Measurements from ENCODE around the gene C2CD2.

- TF ChIP-seq CTCF (IDR thresholded peaks at IDR 0.05) (no peak), POLR2A (IDR thresholded peaks at IDR 0.05) (no peak)
Measured at GRCh38 chr21:41939391-41939790, 14.4 kb downstream of the C2CD2 start.

All from body of pancreas (tissue), 4 donors.